ENCODE data around the gene ARFIP2.

DNA sequence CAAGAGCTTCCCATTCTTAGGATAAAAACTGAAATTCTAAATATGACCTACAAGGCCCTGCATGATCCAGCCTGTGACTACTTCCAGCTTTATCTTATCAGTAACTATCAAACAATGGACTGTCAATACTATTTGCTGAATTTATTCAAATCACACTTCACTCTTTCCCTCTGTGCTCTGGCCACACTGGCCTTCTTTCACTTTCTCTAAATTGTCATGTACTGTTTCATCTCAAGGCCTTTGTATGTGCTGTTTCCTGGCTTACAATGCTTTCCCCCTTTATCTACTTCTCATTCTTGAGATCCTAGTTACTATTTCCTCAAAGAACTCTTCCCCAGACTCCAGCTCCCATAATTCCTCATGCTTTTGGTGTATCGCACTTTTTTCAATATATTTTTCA, 5.8 kb upstream of the ARFIP2 start:
- TF ChIP-seq, protein P1, sequence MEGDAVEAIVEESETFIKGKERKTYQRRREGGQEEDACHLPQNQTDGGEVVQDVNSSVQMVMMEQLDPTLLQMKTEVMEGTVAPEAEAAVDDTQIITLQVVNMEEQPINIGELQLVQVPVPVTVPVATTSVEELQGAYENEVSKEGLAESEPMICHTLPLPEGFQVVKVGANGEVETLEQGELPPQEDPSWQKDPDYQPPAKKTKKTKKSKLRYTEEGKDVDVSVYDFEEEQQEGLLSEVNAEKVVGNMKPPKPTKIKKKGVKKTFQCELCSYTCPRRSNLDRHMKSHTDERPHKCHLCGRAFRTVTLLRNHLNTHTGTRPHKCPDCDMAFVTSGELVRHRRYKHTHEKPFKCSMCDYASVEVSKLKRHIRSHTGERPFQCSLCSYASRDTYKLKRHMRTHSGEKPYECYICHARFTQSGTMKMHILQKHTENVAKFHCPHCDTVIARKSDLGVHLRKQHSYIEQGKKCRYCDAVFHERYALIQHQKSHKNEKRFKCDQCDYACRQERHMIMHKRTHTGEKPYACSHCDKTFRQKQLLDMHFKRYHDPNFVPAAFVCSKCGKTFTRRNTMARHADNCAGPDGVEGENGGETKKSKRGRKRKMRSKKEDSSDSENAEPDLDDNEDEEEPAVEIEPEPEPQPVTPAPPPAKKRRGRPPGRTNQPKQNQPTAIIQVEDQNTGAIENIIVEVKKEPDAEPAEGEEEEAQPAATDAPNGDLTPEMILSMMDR (conservative IDR thresholded peaks at IDR 0.05) = no peak
- TF ChIP-seq EZH2 (IDR thresholded peaks at IDR 0.05; ENCODE audit: low read depth) = no peak

Measured in PC-9 (cell line).